K562 (cell line): Measurements from ENCODE around the gene GPR162. TPM values are rescaled to one million over a fixed set of nuclear protein-coding genes. Genes with fewer than 3 reads are reported as not detected.

ENCODE experiments used
- ATF4 ChIP-seq: fragments of 450-650 bp; formaldehyde crosslinking; IDR thresholded peaks from 2 replicates; pipeline ENCODE4 v1.4.0; 2022; ENCODE audit warnings: mild to moderate bottlenecking, moderate library complexity
- BRD9 ChIP-seq: fragments of 450-650 bp; IDR thresholded peaks from 2 replicates; pipeline ENCODE4 v1.6.1; 2018; ENCODE audit warnings: low read depth; ENCODE audit not compliant: partially characterized antibody
- CEBPB ChIP-seq: fragments of 450-650 bp; IDR thresholded peaks from 2 replicates; pipeline ENCODE4 v1.6.1; 2016; ENCODE audit warnings: missing genetic modification characterization, missing compliant biosample characterization
- FOS ChIP-seq: IDR thresholded peaks from 3 replicates; pipeline ENCODE4 v1.6.1; 2011; ENCODE audit not compliant: insufficient read length; ENCODE audit errors: extremely low read depth
- KAT8 ChIP-seq: fragments of 450-650 bp; IDR thresholded peaks from 2 replicates; pipeline ENCODE4 v1.6.1; 2016; ENCODE audit warnings: low read depth, mild to moderate bottlenecking
- LCOR ChIP-seq: sonication (generic); formaldehyde crosslinking; IDR thresholded peaks from 2 replicates; pipeline ENCODE4 v1.8.0; 2022; ENCODE audit warnings: mild to moderate bottlenecking, missing genetic modification reagents
- MCM7 ChIP-seq, 2 experiments: fragments of 450-650 bp; IDR thresholded peaks; 2 replicates each; pipeline ENCODE4 v1.6.1; 2016 to 2018
- NFE2 ChIP-seq: IDR thresholded peaks from 2 replicates; pipeline ENCODE4 v1.6.1; 2014; ENCODE audit warnings: antibody characterized with exemption, low read depth
- PRDM10 ChIP-seq: fragments of 450-650 bp; IDR thresholded peaks from 2 replicates; pipeline ENCODE4 v1.6.1; 2018; ENCODE audit not compliant: partially characterized antibody
- TCFL5 ChIP-seq: fragments of 250-450 bp; sonication (Bioruptor Pico); conservative IDR thresholded peaks from 2 replicates; pipeline ENCODE4 v1.6.1; 2021; ENCODE audit warnings: mild to moderate bottlenecking, moderate library complexity, matching md5 sums
- VEZF1 ChIP-seq: fragments of 200-800 bp; sonication (Bioruptor generic); IDR thresholded peaks from 2 replicates; pipeline ENCODE4 v1.6.1; 2017; ENCODE audit warnings: missing genetic modification characterization, missing compliant biosample characterization
- ZNF75A ChIP-seq: fragments of 450-650 bp; formaldehyde crosslinking; IDR thresholded peaks from 2 replicates; pipeline ENCODE4 v1.4.0; 2020; ENCODE audit warnings: mild to moderate bottlenecking
- polyA plus RNA-seq, 8 experiments: library from polyadenylated mRNA; depleted of rRNA in 4 of 8; stranded (reverse) in 5 of 8; unstranded in 3 of 8; fragments of >200 nt; fragmentation: Nextera tagmentation in 2 of 8; fragmentation: Illumina TruSeq in 1 of 8; extraction: Ambion mirVana in 2 of 8; extraction: Trizol in 1 of 8; gene quantifications; 2 replicates each; pipeline versions ENCODE4 v1.2.1 to v1.2.3, GENCODE V29; 2011 to 2014; ENCODE audit warnings: inconsistent platforms in 1 of 8, missing spikeins in 1 of 8
- total RNA-seq, 7 experiments: library from RNA; depleted of rRNA in 6 of 7; stranded (reverse); fragments of >200 nt in 6 of 7; fragmentation: Illumina TruSeq in 2 of 7; extraction: Trizol in 2 of 7; gene quantifications; 2 replicates each; pipeline versions ENCODE4 v1.2.1 to v1.2.3, GENCODE V29; 2011 to 2021; ENCODE audit warnings: low replicate concordance in 1 of 7
- TF ChIP-seq, protein P1 (sequence below): fragments of 250-450 bp; sonication (Bioruptor Pico); IDR thresholded peaks from 2 replicates; pipeline ENCODE4 v1.5.0; 2020; ENCODE audit warnings: mild to moderate bottlenecking, borderline replicate concordance
- TF ChIP-seq, protein P2 (sequence below): IDR thresholded peaks from 2 replicates; pipeline ENCODE4 v1.6.1; 2016; ENCODE audit warnings: missing genetic modification characterization, missing compliant biosample characterization
- TF ChIP-seq, protein P3 (sequence below): sonication (generic); formaldehyde crosslinking; IDR thresholded peaks from 2 replicates; pipeline ENCODE4 v1.9.0; 2022; ENCODE audit warnings: mild to moderate bottlenecking, missing genetic modification reagents

GPR162 gene
- total and polyA plus RNA-seq, 9 of the 15 experiments (the other 6 are each of a cell fraction or from before 2014, with no cell fraction given), result 0.65 to 1.8 (median 1.1) TPM; not detected in 2

GRCh38 chr12:6867413-6868210 is 46.0 kb downstream of the GPR162 start, which contains the start of gene TPI1 (continued):
- TF ChIP-seq, protein P1, sequence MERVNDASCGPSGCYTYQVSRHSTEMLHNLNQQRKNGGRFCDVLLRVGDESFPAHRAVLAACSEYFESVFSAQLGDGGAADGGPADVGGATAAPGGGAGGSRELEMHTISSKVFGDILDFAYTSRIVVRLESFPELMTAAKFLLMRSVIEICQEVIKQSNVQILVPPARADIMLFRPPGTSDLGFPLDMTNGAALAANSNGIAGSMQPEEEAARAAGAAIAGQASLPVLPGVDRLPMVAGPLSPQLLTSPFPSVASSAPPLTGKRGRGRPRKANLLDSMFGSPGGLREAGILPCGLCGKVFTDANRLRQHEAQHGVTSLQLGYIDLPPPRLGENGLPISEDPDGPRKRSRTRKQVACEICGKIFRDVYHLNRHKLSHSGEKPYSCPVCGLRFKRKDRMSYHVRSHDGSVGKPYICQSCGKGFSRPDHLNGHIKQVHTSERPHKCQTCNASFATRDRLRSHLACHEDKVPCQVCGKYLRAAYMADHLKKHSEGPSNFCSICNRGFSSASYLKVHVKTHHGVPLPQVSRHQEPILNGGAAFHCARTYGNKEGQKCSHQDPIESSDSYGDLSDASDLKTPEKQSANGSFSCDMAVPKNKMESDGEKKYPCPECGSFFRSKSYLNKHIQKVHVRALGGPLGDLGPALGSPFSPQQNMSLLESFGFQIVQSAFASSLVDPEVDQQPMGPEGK (CRISPR knock-in tag), result no peak
- TF ChIP-seq MCM7 (IDR thresholded peaks at IDR 0.05) (no peak), NFE2 (no peak), TCFL5 (CRISPR knock-in tag) (no peak), KAT8 (no peak), LCOR (CRISPR knock-in tag) (no peak), ATF4 (no peak), PRDM10 (no peak), CEBPB (tag) (no peak), FOS (no peak), VEZF1 (CRISPR knock-in tag) (no peak; the same call in 1 of the 2 replicates), BRD9 (no peak), ZNF75A (CRISPR knock-in tag) (no peak)
- TF ChIP-seq, protein P2, sequence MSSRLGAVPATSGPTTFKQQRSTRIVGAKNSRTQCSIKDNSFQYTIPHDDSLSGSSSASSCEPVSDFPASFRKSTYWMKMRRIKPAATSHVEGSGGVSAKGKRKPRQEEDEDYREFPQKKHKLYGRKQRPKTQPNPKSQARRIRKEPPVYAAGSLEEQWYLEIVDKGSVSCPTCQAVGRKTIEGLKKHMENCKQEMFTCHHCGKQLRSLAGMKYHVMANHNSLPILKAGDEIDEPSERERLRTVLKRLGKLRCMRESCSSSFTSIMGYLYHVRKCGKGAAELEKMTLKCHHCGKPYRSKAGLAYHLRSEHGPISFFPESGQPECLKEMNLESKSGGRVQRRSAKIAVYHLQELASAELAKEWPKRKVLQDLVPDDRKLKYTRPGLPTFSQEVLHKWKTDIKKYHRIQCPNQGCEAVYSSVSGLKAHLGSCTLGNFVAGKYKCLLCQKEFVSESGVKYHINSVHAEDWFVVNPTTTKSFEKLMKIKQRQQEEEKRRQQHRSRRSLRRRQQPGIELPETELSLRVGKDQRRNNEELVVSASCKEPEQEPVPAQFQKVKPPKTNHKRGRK (tag), result no peak
- TF ChIP-seq, protein P3, sequence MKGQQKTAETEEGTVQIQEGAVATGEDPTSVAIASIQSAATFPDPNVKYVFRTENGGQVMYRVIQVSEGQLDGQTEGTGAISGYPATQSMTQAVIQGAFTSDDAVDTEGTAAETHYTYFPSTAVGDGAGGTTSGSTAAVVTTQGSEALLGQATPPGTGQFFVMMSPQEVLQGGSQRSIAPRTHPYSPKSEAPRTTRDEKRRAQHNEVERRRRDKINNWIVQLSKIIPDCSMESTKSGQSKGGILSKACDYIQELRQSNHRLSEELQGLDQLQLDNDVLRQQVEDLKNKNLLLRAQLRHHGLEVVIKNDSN (CRISPR knock-in tag), result no peak
